Muscle layer of colon (tissue), 2 donors: Measurements from ENCODE around the gene BCL2L11.

Experiments
- H3K27ac ChIP-seq: one replicate; pipeline ENCODE4 v1.7.0; 2013; ENCODE audit warnings: low read depth, mild to moderate bottlenecking, low read length, moderate library complexity
- H3K27me3 ChIP-seq, 2 donors: one replicate each; pipeline ENCODE4 v1.7.0; 2013; ENCODE audit warnings: low read length in 2 of 2, mild to moderate bottlenecking in 2 of 2; ENCODE audit not compliant: insufficient read depth in 2 of 2, control insufficient read depth in 1 of 2
- H3K36me3 ChIP-seq: one replicate; pipeline ENCODE4 v1.7.0; 2013; ENCODE audit warnings: mild to moderate bottlenecking, low read length; ENCODE audit not compliant: insufficient read depth
- H3K4me1 ChIP-seq: one replicate; pipeline ENCODE4 v1.7.0; 2013; ENCODE audit warnings: mild to moderate bottlenecking, low read length; ENCODE audit not compliant: insufficient read depth
- H3K4me3 ChIP-seq, 2 donors: one replicate each; pipeline ENCODE4 v1.7.0; 2013; ENCODE audit warnings: low read length in 2 of 2, low read depth in 1 of 2, mild to moderate bottlenecking in 1 of 2, moderate library complexity in 1 of 2
- H3K9ac ChIP-seq: one replicate; pipeline ENCODE4 v1.7.0; 2013; ENCODE audit warnings: low read length
- H3K9me3 ChIP-seq: one replicate; pipeline ENCODE4 v1.7.0; 2013; ENCODE audit warnings: mild to moderate bottlenecking, low read length
- donor health status: abdominal sarcoma.
- donor health status: Adenocarcinoma of cecum.

BCL2L11 gene

GRCh38 chr2:111200333-111200881, 79.7 kb downstream of the BCL2L11 start:
- Histone ChIP-seq H3K4me1 (no peaks in the 10 kb centered on the region), H3K36me3 (no peaks in the 10 kb centered on the region), H3K4me3 (no peak overlapping the region), H3K27ac (no peak overlapping the region), H3K9me3 (no peaks in the 10 kb centered on the region), H3K27me3 (no peaks in the 10 kb centered on the region), H3K9ac (no peak overlapping the region)

- Histone ChIP-seq H3K36me3 (no peaks in the 10 kb centered on the region), H3K4me1 (no peaks in the 10 kb centered on the region), H3K9me3 (no peaks in the 10 kb centered on the region), H3K9ac (no peak overlapping the region), H3K27me3 (no peaks in the 10 kb centered on the region), H3K4me3 (no peak overlapping the region), H3K27ac (no peak overlapping the region)
Measured at GRCh38 chr2:111201214-111201613, 80.5 kb downstream of the BCL2L11 start.

- no peaks in the 10 kb centered on the region for H3K9me3 ChIP-seq
- H3K9ac ChIP-seq, result no peak overlapping the region
- no peaks in the 10 kb centered on the region for H3K4me1 ChIP-seq
- H3K36me3 ChIP-seq, result no peaks in the 10 kb centered on the region
- no peak overlapping the region for H3K27ac ChIP-seq
- H3K27me3 ChIP-seq, result no peaks in the 10 kb centered on the region
- H3K4me3 ChIP-seq, result no peak overlapping the region
Measured at GRCh38 chr2:111202266-111203040, 81.7 kb downstream of the BCL2L11 start.

- Histone ChIP-seq H3K36me3 (no peaks in the 10 kb centered on the region), H3K27me3 (no peaks in the 10 kb centered on the region), H3K4me1 (no peaks in the 10 kb centered on the region), H3K9me3 (no peaks in the 10 kb centered on the region), H3K4me3 (no peak overlapping the region), H3K27ac (no peak overlapping the region), H3K9ac (no peak overlapping the region)
Measured at GRCh38 chr2:111204706-111205105, 84.0 kb downstream of the BCL2L11 start.

GRCh38 chr2:111205774-111206173, 85.1 kb downstream of the BCL2L11 start:
- Histone ChIP-seq H3K36me3 (no peaks in the 10 kb centered on the region), H3K4me1 (no peaks in the 10 kb centered on the region), H3K9ac (no peak overlapping the region), H3K4me3 (no peak overlapping the region), H3K9me3 (no peaks in the 10 kb centered on the region), H3K27ac (no peak overlapping the region), H3K27me3 (no peaks in the 10 kb centered on the region)

- Histone ChIP-seq H3K4me3 (no peak overlapping the region), H3K27me3 (no peaks in the 10 kb centered on the region), H3K27ac (no peak overlapping the region), H3K9me3 (no peaks in the 10 kb centered on the region), H3K36me3 (no peaks in the 10 kb centered on the region), H3K4me1 (no peaks in the 10 kb centered on the region), H3K9ac (no peak overlapping the region)
Measured at GRCh38 chr2:111207851-111208250, 87.1 kb downstream of the BCL2L11 start.

- Histone ChIP-seq H3K27me3 (no peaks in the 10 kb centered on the region), H3K9me3 (peaks cover 3% of the 10 kb centered on the region)
Measured at GRCh38 chr2:111208639-111209038, 87.9 kb downstream of the BCL2L11 start.

GRCh38 chr2:111209045-111209514, 88.4 kb downstream of the BCL2L11 start:
- Histone ChIP-seq H3K27me3 (no peaks in the 10 kb centered on the region), H3K4me3 (no peak overlapping the region), H3K9me3 (peaks cover 3% of the 10 kb centered on the region), H3K36me3 (no peaks in the 10 kb centered on the region), H3K9ac (no peak overlapping the region), H3K27ac (no peak overlapping the region), H3K4me1 (no peaks in the 10 kb centered on the region)

More at GRCh38 chr2:111208639-111209038, 87.9 kb downstream of the BCL2L11 start:
- no peak overlapping the region for H3K27ac ChIP-seq
- H3K4me3 ChIP-seq, result no peak overlapping the region
- H3K4me1 ChIP-seq, result no peaks in the 10 kb centered on the region
- H3K9ac ChIP-seq, result no peak overlapping the region
- no peaks in the 10 kb centered on the region for H3K36me3 ChIP-seq

GRCh38 chr2:111210036-111210435, 89.3 kb downstream of the BCL2L11 start:
- Histone ChIP-seq H3K9me3 (peaks cover 3% of the 10 kb centered on the region), H3K36me3 (no peaks in the 10 kb centered on the region), H3K27me3 (no peaks in the 10 kb centered on the region), H3K9ac (no peak overlapping the region), H3K4me3 (no peak overlapping the region), H3K4me1 (no peaks in the 10 kb centered on the region), H3K27ac (no peak overlapping the region)

GRCh38 chr2:111213877-111214276, 93.2 kb downstream of the BCL2L11 start:
- no peak overlapping the region for H3K9ac ChIP-seq
- H3K4me3 ChIP-seq, result no peak overlapping the region
- no peaks in the 10 kb centered on the region for H3K27me3 ChIP-seq
- no peak overlapping the region for H3K27ac ChIP-seq
- no peaks in the 10 kb centered on the region for H3K36me3 ChIP-seq
- H3K9me3 ChIP-seq, result peaks cover 3% of the 10 kb centered on the region
- H3K4me1 ChIP-seq, result no peaks in the 10 kb centered on the region

GRCh38 chr2:111216811-111217652, 96.3 kb downstream of the BCL2L11 start:
- no peak overlapping the region for H3K4me3 ChIP-seq
- H3K9me3 ChIP-seq, result peaks cover 3% of the 10 kb centered on the region
- no peak overlapping the region for H3K27ac ChIP-seq
- H3K27me3 ChIP-seq, result no peaks in the 10 kb centered on the region
- H3K36me3 ChIP-seq, result no peaks in the 10 kb centered on the region
- no peaks in the 10 kb centered on the region for H3K4me1 ChIP-seq
- no peak overlapping the region for H3K9ac ChIP-seq
